Thyroid gland (tissue), 4 donors: ENCODE data around the gene POLR2J3. TPM values are rescaled to one million over a fixed set of nuclear protein-coding genes. Genes with fewer than 3 reads are reported as not detected.
A peak's percentile ranks its signal among the peaks of the same experiment; 100 is the strongest.
"Not testable (repeated sequence)": the region's sequence is repeated elsewhere in the genome, so short reads cannot be mapped to it uniquely, and the experiment has no call there.

Experiments used
- DNase-seq, 2 donors: peaks; one replicate each; pipeline ENCODE4 v3.0.0-alpha.2; 2019
- H3K27ac ChIP-seq, 3 donors: fragments of 200-600 bp; sonication (generic); 1 replicate in 2 of 3; 2 replicates in 1 of 3; pipeline ENCODE4 v1.5.1; 2016 to 2019; ENCODE audit warnings: mild to moderate bottlenecking in 1 of 3, moderate library complexity in 1 of 3
- H3K27me3 ChIP-seq: fragments of 200-600 bp; sonication (generic); one replicate; pipeline ENCODE4 v1.5.1; 2019
- H3K36me3 ChIP-seq, 2 donors: fragments of 200-600 bp; sonication (generic); one replicate each; pipeline ENCODE4 v1.5.1; 2016 to 2019
- H3K4me1 ChIP-seq, 2 donors: fragments of 200-600 bp; sonication (generic); one replicate each; pipeline ENCODE4 v1.5.1; 2017 to 2019
- H3K4me3 ChIP-seq, 3 donors: fragments of 200-600 bp; sonication (generic); replicated peaks in 1 of 3; 1 replicate in 2 of 3; 2 replicates in 1 of 3; pipeline ENCODE4 v1.5.1; 2016; ENCODE audit warnings: mild to moderate bottlenecking in 1 of 3
- H3K9me3 ChIP-seq: fragments of 200-600 bp; sonication (generic); one replicate; pipeline ENCODE4 v1.5.1; 2017
- WGBS, 2 donors: methylation state at CpG; one replicate each; pipeline ENCODE4 v1.1.5; 2017; 5-methylcytosine and 5-hydroxymethylcytosine counted together
- intact Hi-C: fragments of 100-400 bp; cut with DNase I; formaldehyde crosslinking; loops from one replicate; pipeline ENCODE4 v1.15.1; 2023
- total RNA-seq, 4 donors: library from RNA; depleted of rRNA; stranded (reverse); fragments of >200 nt; gene quantifications; one replicate each; pipeline ENCODE4 v1.2.3, GENCODE V29; 2016

Gene POLR2J3
- total RNA-seq, 4 donors from 2014 or later, result 26.2 to 66.7 (median 31.9) TPM

GRCh38 chr7:102535062-102535615 is 37.2 kb downstream of the POLR2J3 start:
- WGBS, 2 donors, result 79% methylated on average over 5 of the region's 8 CpGs; no CpG with 5 or more reads in 1 of the 2 donors
- H3K9me3 ChIP-seq, intact Hi-C loops, H3K27ac ChIP-seq, H3K4me3 ChIP-seq, H3K4me1 ChIP-seq, H3K36me3 ChIP-seq, H3K27me3 ChIP-seq, DNase-seq: not testable (repeated sequence)

- DNase-seq, H3K4me3 ChIP-seq, H3K27ac ChIP-seq, intact Hi-C loops, H3K36me3 ChIP-seq, H3K27me3 ChIP-seq, H3K9me3 ChIP-seq, H3K4me1 ChIP-seq: not testable (repeated sequence)
- WGBS, 2 donors, result 87 to 94% methylated on average over 2 of the region's 2 CpGs
These were observed 40.3 kb downstream of the POLR2J3 start for GRCh38 chr7:102532127-102532526.

GRCh38 chr7:102531583-102531982 is 40.8 kb downstream of the POLR2J3 start:
- H3K36me3 ChIP-seq, H3K4me1 ChIP-seq, H3K4me3 ChIP-seq, H3K27me3 ChIP-seq, intact Hi-C loops, H3K27ac ChIP-seq, H3K9me3 ChIP-seq: not testable (repeated sequence)
- WGBS, 2 donors, result no CpG with 5 or more reads among the region's 7 CpGs
- DNase-seq, result peak in 1 of 2 donors; percentile 9

GRCh38 chr7:102527822-102528793 is 44.3 kb downstream of the POLR2J3 start:
- DNase-seq, H3K9me3 ChIP-seq, H3K4me3 ChIP-seq, H3K27ac ChIP-seq, H3K36me3 ChIP-seq, intact Hi-C loops, H3K27me3 ChIP-seq, H3K4me1 ChIP-seq: not testable (repeated sequence)
- 90% methylated on average over 2 of the region's 13 CpGs; no CpG with 5 or more reads in 1 of the 2 donors for WGBS, 2 donors

GRCh38 chr7:102527182-102527581 is 45.2 kb downstream of the POLR2J3 start:
- DNase-seq, H3K27ac ChIP-seq, H3K4me3 ChIP-seq, intact Hi-C loops, H3K9me3 ChIP-seq, H3K4me1 ChIP-seq, H3K27me3 ChIP-seq, H3K36me3 ChIP-seq: not testable (repeated sequence)
- 44 to 67% methylated on average over 1 of the region's 8 CpGs for WGBS, 2 donors

GRCh38 chr7:102524803-102525202 is 47.6 kb downstream of the POLR2J3 start:
- H3K27me3 ChIP-seq, H3K27ac ChIP-seq, DNase-seq, H3K9me3 ChIP-seq, H3K4me3 ChIP-seq, H3K36me3 ChIP-seq, H3K4me1 ChIP-seq, intact Hi-C loops: not testable (repeated sequence)
- WGBS, 2 donors, result 33% methylated on average over 1 of the region's 2 CpGs; no CpG with 5 or more reads in 1 of the 2 donors

- H3K4me3 ChIP-seq, H3K36me3 ChIP-seq, H3K27me3 ChIP-seq, DNase-seq, H3K9me3 ChIP-seq, H3K27ac ChIP-seq, intact Hi-C loops, H3K4me1 ChIP-seq: not testable (repeated sequence)
- WGBS, 2 donors, result 90% methylated on average over 4 of the region's 5 CpGs; no CpG with 5 or more reads in 1 of the 2 donors
These were observed 51.6 kb downstream of the POLR2J3 start for GRCh38 chr7:102520797-102521196.

- peak in 1 of 2 donors; percentile 1 for DNase-seq
- H3K27ac ChIP-seq, H3K4me1 ChIP-seq, H3K4me3 ChIP-seq, H3K36me3 ChIP-seq, H3K9me3 ChIP-seq, intact Hi-C loops, H3K27me3 ChIP-seq: not testable (repeated sequence)
- no CpG with 5 or more reads among the region's 61 CpGs for WGBS, 2 donors
These were observed 54.7 kb downstream of the POLR2J3 start, which contains the start of gene RASA4B for GRCh38 chr7:102517550-102518147. Gene RASA4B (minus strand): TSS chr7:102517777. CDS start chr7:102517710, 67 bp downstream.

Other genes with a start within 250 kb of the POLR2J3 start
- not detected for gene SPDYE6, start 216.1 kb downstream of the POLR2J3 start, total RNA-seq
- 10 to 100 TPM; 31.8 to 43.7 (median 37.7) TPM for gene PRKRIP1, start 176.2 kb downstream of the POLR2J3 start, total RNA-seq
- 100 to 1,000 TPM in 2 of 4 donors, 10 to 100 TPM in 2; 41.8 to 133 (median 81.4) TPM for gene ORAI2, start 139.0 kb downstream of the POLR2J3 start, total RNA-seq
- gene ALKBH4, start 107.7 kb downstream of the POLR2J3 start, total RNA-seq, result 10 to 100 TPM; 16.9 to 42.2 (median 28.6) TPM
- 10 to 100 TPM; 11.4 to 23.5 (median 16.4) TPM for gene LRWD1, start 107.6 kb downstream of the POLR2J3 start, total RNA-seq
- gene POLR2J, start 93.7 kb downstream of the POLR2J3 start, total RNA-seq, result 10 to 100 TPM in 3 of 4 donors, 1 to 10 TPM in 1; 6.9 to 31.5 (median 20.8) TPM
- gene RASA4B, start 54.8 kb downstream of the POLR2J3 start, total RNA-seq, result 10 to 100 TPM in 1 of 4 donors, 1 to 10 TPM in 2, under 1 TPM in 1; 0.98 to 14.6 (median 6.4) TPM
- gene UPK3BL2, start 28.9 kb downstream of the POLR2J3 start, total RNA-seq, result 10 to 100 TPM in 2 of 4 donors, 1 to 10 TPM in 2; 2.7 to 19.5 (median 13.2) TPM
- under 1 TPM in 1 of 4 donors, not detected in 3; 0.45 TPM for gene SPDYE2, start 21.4 kb downstream of the POLR2J3 start, total RNA-seq
- gene RASA4, start 44.2 kb upstream of the POLR2J3 start, total RNA-seq, result 10 to 100 TPM; 11.9 to 47.8 (median 28.7) TPM
- 10 to 100 TPM; 14.2 to 57.6 (median 44.9) TPM for gene UPK3BL1, start 70.2 kb upstream of the POLR2J3 start, total RNA-seq
- not detected for gene SPDYE2B, start 77.7 kb upstream of the POLR2J3 start, total RNA-seq
- gene POLR2J2, start 99.1 kb upstream of the POLR2J3 start, total RNA-seq, result 10 to 100 TPM in 1 of 4 donors, 1 to 10 TPM in 3; 2.0 to 10.3 (median 3.0) TPM
- gene FAM185A, start 176.4 kb upstream of the POLR2J3 start, total RNA-seq, result 10 to 100 TPM; 19.8 to 35.8 (median 31.6) TPM